ENCODE results near the gene TMC6.

Gene TMC6

DNA sequence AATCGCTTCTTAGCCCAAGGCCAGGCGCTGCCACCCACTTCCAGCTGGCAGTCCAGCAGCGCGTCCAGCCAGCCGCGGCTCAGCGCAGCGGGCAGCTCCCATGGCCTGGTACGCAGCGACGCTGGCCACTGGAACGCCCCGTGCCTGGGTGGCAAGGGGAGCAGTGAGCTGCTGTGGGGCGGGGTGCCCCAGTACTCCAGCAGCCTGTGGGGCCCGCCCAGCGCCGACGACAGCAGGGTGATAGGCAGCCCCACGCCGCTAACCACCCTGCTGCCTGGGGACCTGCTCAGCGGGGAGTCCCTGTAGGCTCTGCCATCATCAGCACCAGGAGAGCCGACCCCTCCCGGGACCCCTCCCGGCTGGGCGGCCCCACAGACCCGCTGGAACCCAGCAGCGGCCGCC lies 24.0 kb downstream of the TMC6 start:
- H3K9me3 ChIP-seq (ENCODE audit: insufficient read depth, low read depth, low read length): no peaks in the 10 kb centered on the region
- H3K4me3 ChIP-seq (ENCODE audit: low read length, poor library complexity, severe bottlenecking): no peak overlapping the region
- H4K20me1 ChIP-seq (ENCODE audit: insufficient read depth, low read length, poor library complexity, severe bottlenecking): no peaks in the 10 kb centered on the region
- no peak overlapping the region for H3K4me2 ChIP-seq (ENCODE audit: low read depth, low read length, poor library complexity, severe bottlenecking)
- H3K27me3 ChIP-seq (ENCODE audit: insufficient read depth, low read length, poor library complexity, severe bottlenecking): no peaks in the 10 kb centered on the region
- TF ChIP-seq, protein P1, sequence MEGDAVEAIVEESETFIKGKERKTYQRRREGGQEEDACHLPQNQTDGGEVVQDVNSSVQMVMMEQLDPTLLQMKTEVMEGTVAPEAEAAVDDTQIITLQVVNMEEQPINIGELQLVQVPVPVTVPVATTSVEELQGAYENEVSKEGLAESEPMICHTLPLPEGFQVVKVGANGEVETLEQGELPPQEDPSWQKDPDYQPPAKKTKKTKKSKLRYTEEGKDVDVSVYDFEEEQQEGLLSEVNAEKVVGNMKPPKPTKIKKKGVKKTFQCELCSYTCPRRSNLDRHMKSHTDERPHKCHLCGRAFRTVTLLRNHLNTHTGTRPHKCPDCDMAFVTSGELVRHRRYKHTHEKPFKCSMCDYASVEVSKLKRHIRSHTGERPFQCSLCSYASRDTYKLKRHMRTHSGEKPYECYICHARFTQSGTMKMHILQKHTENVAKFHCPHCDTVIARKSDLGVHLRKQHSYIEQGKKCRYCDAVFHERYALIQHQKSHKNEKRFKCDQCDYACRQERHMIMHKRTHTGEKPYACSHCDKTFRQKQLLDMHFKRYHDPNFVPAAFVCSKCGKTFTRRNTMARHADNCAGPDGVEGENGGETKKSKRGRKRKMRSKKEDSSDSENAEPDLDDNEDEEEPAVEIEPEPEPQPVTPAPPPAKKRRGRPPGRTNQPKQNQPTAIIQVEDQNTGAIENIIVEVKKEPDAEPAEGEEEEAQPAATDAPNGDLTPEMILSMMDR (conservative IDR thresholded peaks at IDR 0.05; ENCODE audit: low read length): no peak
- TF ChIP-seq EZH2phosphoT487 (IDR thresholded peaks at IDR 0.05; ENCODE audit: borderline replicate concordance): no peak
- no peaks in the 10 kb centered on the region for H3K4me1 ChIP-seq (ENCODE audit: insufficient read depth, low read length, poor library complexity, severe bottlenecking)
- no peak overlapping the region for H2AFZ ChIP-seq (ENCODE audit: low read length)
- H3K36me3 ChIP-seq (ENCODE audit: insufficient read depth, low read length): peaks cover 63% of the 10 kb centered on the region; the same call in 1 of the 2 replicates
- no peaks in the 10 kb centered on the region for H3K9me2 ChIP-seq (replicated peaks; ENCODE audit: low read depth, low read length)
- H3F3A ChIP-seq (ENCODE audit: low read depth): 0 out of 2 replicates have a peak, but pooled peaks cover 7% of the 10 kb centered on the region
- H3K79me2 ChIP-seq (ENCODE audit: insufficient read depth, low read length): no peaks in the 10 kb centered on the region
- no peak overlapping the region for H3K9ac ChIP-seq (ENCODE audit: low read depth, low read length, poor library complexity, severe bottlenecking)

DNA sequence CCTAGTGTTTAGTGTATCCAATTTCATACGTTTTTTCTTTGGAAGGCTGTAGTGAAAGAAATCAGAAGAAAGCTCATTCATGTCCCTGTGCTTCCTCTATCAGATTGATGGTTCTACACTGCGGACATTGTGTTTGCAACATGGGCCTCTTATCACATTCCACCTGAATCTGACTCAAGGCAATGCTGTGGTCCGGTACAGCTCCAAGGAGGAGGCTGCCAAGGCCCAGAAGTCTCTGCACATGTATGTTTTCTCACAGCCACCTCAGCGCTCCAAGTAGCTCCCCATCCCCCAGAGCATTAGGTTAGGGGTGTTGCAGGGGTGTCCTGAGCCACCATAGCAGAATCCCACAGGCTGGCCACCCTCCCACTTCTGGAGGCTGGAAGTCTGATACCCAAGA lies 25.2 kb downstream of the TMC6 start:
- Histone ChIP-seq H3K4me2 (ENCODE audit: low read depth, low read length, poor library complexity, severe bottlenecking) (no peak overlapping the region), H4K20me1 (ENCODE audit: insufficient read depth, low read length, poor library complexity, severe bottlenecking) (no peaks in the 10 kb centered on the region), H3F3A (ENCODE audit: low read depth) (0 out of 2 replicates have a peak, but pooled peaks cover 7% of the 10 kb centered on the region), H3K9me3 (ENCODE audit: insufficient read depth, low read depth, low read length) (no peaks in the 10 kb centered on the region), H3K27me3 (ENCODE audit: insufficient read depth, low read length, poor library complexity, severe bottlenecking) (no peaks in the 10 kb centered on the region), H3K9me2 (replicated peaks; ENCODE audit: low read depth, low read length) (no peaks in the 10 kb centered on the region), H3K79me2 (ENCODE audit: insufficient read depth, low read length) (no peaks in the 10 kb centered on the region), H3K36me3 (ENCODE audit: insufficient read depth, low read length) (peaks cover 71% of the 10 kb centered on the region; the same call in 1 of the 2 replicates), H3K4me1 (ENCODE audit: insufficient read depth, low read length, poor library complexity, severe bottlenecking) (no peaks in the 10 kb centered on the region), H2AFZ (ENCODE audit: low read length) (no peak overlapping the region), H3K4me3 (ENCODE audit: low read length, poor library complexity, severe bottlenecking) (no peak overlapping the region), H3K9ac (ENCODE audit: low read depth, low read length, poor library complexity, severe bottlenecking) (no peak overlapping the region)
- no peak for TF ChIP-seq EZH2phosphoT487 (IDR thresholded peaks at IDR 0.05; ENCODE audit: borderline replicate concordance)
- TF ChIP-seq, protein P1 (conservative IDR thresholded peaks at IDR 0.05; ENCODE audit: low read length): no peak

DNA sequence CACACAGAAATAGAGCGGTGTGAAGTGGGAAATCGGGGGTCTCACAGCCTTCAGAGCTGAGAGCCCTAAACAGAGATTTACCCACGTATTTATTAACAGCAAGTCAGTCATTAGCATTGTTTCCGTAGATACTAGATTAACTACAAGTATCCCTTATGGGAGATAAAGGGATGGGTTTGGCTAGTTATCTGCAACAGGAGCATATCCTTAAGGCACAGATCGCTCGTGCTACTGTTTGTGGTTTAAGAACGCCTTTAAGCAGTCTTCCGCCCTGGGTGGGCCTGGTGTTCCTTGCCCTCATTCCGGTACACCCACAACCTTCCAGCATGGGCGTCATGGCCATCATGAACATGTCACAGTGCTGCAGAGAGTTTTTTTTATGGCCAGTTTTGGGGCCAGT lies 27.0 kb downstream of the TMC6 start:
- Histone ChIP-seq H3F3A (ENCODE audit: low read depth) (0 out of 2 replicates have a peak, but pooled peaks cover 3% of the 10 kb centered on the region), H3K4me1 (ENCODE audit: insufficient read depth, low read length, poor library complexity, severe bottlenecking) (no peaks in the 10 kb centered on the region)

More for the DNA sequence above, 27.0 kb downstream of the TMC6 start:
- Histone ChIP-seq H3K4me2 (ENCODE audit: low read depth, low read length, poor library complexity, severe bottlenecking) (no peak overlapping the region), H2AFZ (ENCODE audit: low read length) (no peak overlapping the region), H4K20me1 (ENCODE audit: insufficient read depth, low read length, poor library complexity, severe bottlenecking) (no peaks in the 10 kb centered on the region), H3K9ac (ENCODE audit: low read depth, low read length, poor library complexity, severe bottlenecking) (no peak overlapping the region), H3K79me2 (ENCODE audit: insufficient read depth, low read length) (no peaks in the 10 kb centered on the region), H3K4me3 (ENCODE audit: low read length, poor library complexity, severe bottlenecking) (no peak overlapping the region), H3K27me3 (ENCODE audit: insufficient read depth, low read length, poor library complexity, severe bottlenecking) (no peaks in the 10 kb centered on the region), H3K9me2 (replicated peaks; ENCODE audit: low read depth, low read length) (no peaks in the 10 kb centered on the region), H3K9me3 (ENCODE audit: insufficient read depth, low read depth, low read length) (no peaks in the 10 kb centered on the region), H3K36me3 (ENCODE audit: insufficient read depth, low read length) (peaks cover 89% of the 10 kb centered on the region; the same call in 1 of the 2 replicates)
- TF ChIP-seq, protein P1 (conservative IDR thresholded peaks at IDR 0.05; ENCODE audit: low read length): no peak
- TF ChIP-seq EZH2phosphoT487 (IDR thresholded peaks at IDR 0.05; ENCODE audit: borderline replicate concordance): no peak

Measured in Loucy (cell line).